K562 (cell line): ENCODE measurements around the gene CBFA2T2. TPM values are rescaled to one million over a fixed set of nuclear protein-coding genes. Genes with fewer than 3 reads are reported as not detected.

ENCODE experiments used
- BRD4 ChIP-seq: fragments of 200-600 bp; sonication (generic); IDR thresholded peaks from 2 replicates; pipeline ENCODE4 v1.6.1; 2017; ENCODE audit warnings: inconsistent platforms
- CBX3 ChIP-seq, 2 experiments: IDR thresholded peaks; 1 replicate in 1 of 2; 2 replicates in 1 of 2; pipeline ENCODE4 v1.6.1; 2012; ENCODE audit warnings: inconsistent platforms in 2 of 2, low read length in 2 of 2, borderline replicate concordance in 1 of 2, control low read depth in 1 of 2
- EGR1 ChIP-seq: fragments of 450-650 bp; conservative IDR thresholded peaks from 2 replicates; pipeline ENCODE4 v1.6.1; 2017; ENCODE audit warnings: mild to moderate bottlenecking
- ETV5 ChIP-seq: sonication (generic); formaldehyde crosslinking; IDR thresholded peaks from 2 replicates; pipeline ENCODE4 v1.4.0; 2020; ENCODE audit warnings: low read depth, mild to moderate bottlenecking, missing genetic modification reagents
- HMGN3 ChIP-seq: IDR thresholded peaks from 2 replicates; pipeline ENCODE4 v1.6.1; 2011; ENCODE audit warnings: borderline replicate concordance, low read depth, mild to moderate bottlenecking, mixed read lengths, low read length; ENCODE audit not compliant: insufficient read length; ENCODE audit errors: extremely low read depth
- ILK ChIP-seq: fragments of 450-650 bp; IDR thresholded peaks from 2 replicates; pipeline ENCODE4 v1.6.1; 2016; ENCODE audit warnings: missing genetic modification characterization, low read depth, mild to moderate bottlenecking, missing compliant biosample characterization, moderate library complexity, borderline replicate concordance
- MEIS2 ChIP-seq: fragments of 450-650 bp; IDR thresholded peaks from 2 replicates; pipeline ENCODE4 v1.6.1; 2014; ENCODE audit warnings: mild to moderate bottlenecking; ENCODE audit not compliant: partially characterized antibody
- SIRT6 ChIP-seq: IDR thresholded peaks from one replicate; pipeline ENCODE4 v1.6.1; 2012; ENCODE audit warnings: low read depth, mild to moderate bottlenecking, control low read depth, inconsistent platforms, low read length, moderate library complexity
- SMAD4 ChIP-seq: fragments of 250-450 bp; sonication (Bioruptor Pico); conservative IDR thresholded peaks from 2 replicates; pipeline ENCODE4 v1.8.0; 2021; ENCODE audit warnings: inconsistent platforms, mild to moderate bottlenecking, moderate library complexity
- SMARCA5 ChIP-seq: fragments of 450-650 bp; IDR thresholded peaks from 2 replicates; pipeline ENCODE4 v1.6.1; 2016
- SMC3 ChIP-seq: conservative IDR thresholded peaks from 2 replicates; pipeline ENCODE4 v1.6.1; 2011; ENCODE audit warnings: low read depth, low read length, improper control_type of control experiment; ENCODE audit not compliant: insufficient read depth
- TAF1 ChIP-seq: IDR thresholded peaks from 2 replicates; pipeline ENCODE4 v1.6.1; 2011; ENCODE audit warnings: mild to moderate bottlenecking, low read length, moderate library complexity; ENCODE audit not compliant: insufficient read depth, control insufficient read depth, severe bottlenecking; ENCODE audit errors: extremely low read depth
- ZFX ChIP-seq: sonication (generic); formaldehyde crosslinking; IDR thresholded peaks from 2 replicates; pipeline ENCODE4 v1.8.0; 2022; ENCODE audit warnings: mild to moderate bottlenecking, missing genetic modification reagents, moderate library complexity
- polyA plus RNA-seq, 8 experiments: library from polyadenylated mRNA; depleted of rRNA in 4 of 8; stranded (reverse) in 5 of 8; unstranded in 3 of 8; fragments of >200 nt; fragmentation: Nextera tagmentation in 2 of 8; fragmentation: Illumina TruSeq in 1 of 8; extraction: Ambion mirVana in 2 of 8; extraction: Trizol in 1 of 8; gene quantifications; 2 replicates each; pipeline versions ENCODE4 v1.2.1 to v1.2.3, GENCODE V29; 2011 to 2014; ENCODE audit warnings: inconsistent platforms in 1 of 8, missing spikeins in 1 of 8
- total RNA-seq, 7 experiments: library from RNA; depleted of rRNA in 6 of 7; stranded (reverse); fragments of >200 nt in 6 of 7; fragmentation: Illumina TruSeq in 2 of 7; extraction: Trizol in 2 of 7; gene quantifications; 2 replicates each; pipeline versions ENCODE4 v1.2.1 to v1.2.3, GENCODE V29; 2011 to 2021; ENCODE audit warnings: low replicate concordance in 1 of 7
- TF ChIP-seq, protein P1 (sequence below): sonication (generic); formaldehyde crosslinking; IDR thresholded peaks from 2 replicates; pipeline ENCODE4 v1.8.0; 2022; ENCODE audit warnings: mild to moderate bottlenecking, missing genetic modification reagents, borderline replicate concordance
- TF ChIP-seq, protein P2 (sequence below), 2 experiments: fragments of 450-650 bp; IDR thresholded peaks; 2 replicates each; pipeline ENCODE4 v1.6.1; 2016
- TF ChIP-seq, protein P3 (sequence below): fragments of 450-650 bp; formaldehyde crosslinking; IDR thresholded peaks from 2 replicates; pipeline ENCODE4 v1.4.0; 2020; ENCODE audit warnings: mild to moderate bottlenecking
- TF ChIP-seq, protein P4 (sequence below), 3 experiments: fragments of 200-800 bp in 1 of 3; fragments of 250-450 bp in 1 of 3; fragments of 450-650 bp in 1 of 3; sonication (Bioruptor Pico) in 1 of 3; sonication (Bioruptor generic) in 1 of 3; formaldehyde crosslinking in 1 of 3; IDR thresholded peaks; 2 replicates each; pipeline versions ENCODE4 v1.6.1 to v1.8.0; 2016 to 2022; ENCODE audit warnings: mild to moderate bottlenecking in 2 of 3, missing genetic modification characterization in 2 of 3, missing compliant biosample characterization in 1 of 3, moderate library complexity in 1 of 3

CBFA2T2 gene
- total and polyA plus RNA-seq, 9 of the 15 experiments (the other 6 are each of a cell fraction or from before 2014, with no cell fraction given) = 0.27 to 9.6 (median 5.8) TPM

DNA sequence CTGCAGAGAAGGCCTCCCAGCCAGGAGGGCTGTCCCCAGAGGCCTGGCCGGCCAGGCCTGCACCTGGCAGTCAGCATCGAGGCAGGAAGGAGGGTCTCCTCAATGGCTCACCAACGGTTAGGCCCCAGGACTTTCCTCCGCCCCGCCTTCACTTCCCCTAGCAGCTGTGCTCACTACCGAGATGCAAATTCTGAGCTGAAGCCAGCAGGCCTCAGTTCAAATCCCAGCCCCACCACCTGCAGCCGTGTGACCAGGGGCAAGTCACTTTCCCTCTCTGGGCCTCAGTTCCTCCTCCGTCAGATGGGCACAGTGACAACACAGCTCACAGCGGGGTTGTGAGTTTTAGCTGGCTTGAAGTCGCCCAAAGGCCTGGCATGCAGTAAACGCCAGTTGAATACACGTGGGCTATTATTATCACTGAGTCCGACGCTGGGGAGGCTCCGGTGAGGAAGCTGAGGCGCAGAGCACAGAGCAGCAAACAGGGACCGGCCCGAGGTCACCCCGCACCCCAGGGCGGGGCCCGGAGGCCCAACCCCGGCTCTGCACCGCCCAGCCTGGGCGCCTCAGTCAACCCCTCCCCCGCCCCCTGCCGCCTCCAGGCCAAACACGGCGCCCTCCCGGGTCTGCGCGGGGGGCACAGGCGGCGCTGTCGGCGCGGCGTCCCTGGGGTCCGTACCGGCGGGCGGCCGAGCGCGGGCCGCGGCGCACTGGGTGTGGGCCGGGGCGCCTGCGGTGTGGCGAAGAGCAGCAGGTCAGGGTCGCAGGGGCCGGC, 195.6 kb downstream of the CBFA2T2 start (continued):
- TF ChIP-seq, protein P1, sequence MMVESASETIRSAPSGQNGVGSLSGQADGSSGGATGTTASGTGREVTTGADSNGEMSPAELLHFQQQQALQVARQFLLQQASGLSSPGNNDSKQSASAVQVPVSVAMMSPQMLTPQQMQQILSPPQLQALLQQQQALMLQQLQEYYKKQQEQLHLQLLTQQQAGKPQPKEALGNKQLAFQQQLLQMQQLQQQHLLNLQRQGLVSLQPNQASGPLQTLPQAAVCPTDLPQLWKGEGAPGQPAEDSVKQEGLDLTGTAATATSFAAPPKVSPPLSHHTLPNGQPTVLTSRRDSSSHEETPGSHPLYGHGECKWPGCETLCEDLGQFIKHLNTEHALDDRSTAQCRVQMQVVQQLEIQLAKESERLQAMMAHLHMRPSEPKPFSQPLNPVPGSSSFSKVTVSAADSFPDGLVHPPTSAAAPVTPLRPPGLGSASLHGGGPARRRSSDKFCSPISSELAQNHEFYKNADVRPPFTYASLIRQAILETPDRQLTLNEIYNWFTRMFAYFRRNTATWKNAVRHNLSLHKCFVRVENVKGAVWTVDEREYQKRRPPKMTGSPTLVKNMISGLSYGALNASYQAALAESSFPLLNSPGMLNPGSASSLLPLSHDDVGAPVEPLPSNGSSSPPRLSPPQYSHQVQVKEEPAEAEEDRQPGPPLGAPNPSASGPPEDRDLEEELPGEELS = 0 out of 2 replicates have a peak, but pooled peaks have one; percentile 46
- TF ChIP-seq ILK (tag) (no peak), BRD4 (no peak), SIRT6 (no peak), SMAD4 (peak; percentile 58; the same call in 1 of the 2 replicates), SMC3 (0 out of 2 replicates have a peak, but pooled peaks have one; percentile 11), CBX3 (IDR thresholded peaks at IDR 0.05; ENCODE audit: borderline replicate concordance in 1 of 2, low read length in 2 of 2) (0 out of 3 replicates have a peak, but pooled peaks of 1 of the 2 experiments have one; percentile 24), ETV5 (CRISPR knock-in tag) (0 out of 2 replicates have a peak, but pooled peaks have one; percentile 30), HMGN3 (peak; percentile 16), EGR1 (0 out of 2 replicates have a peak, but pooled peaks have one; percentile 9), ZFX (CRISPR knock-in tag) (peak; percentile 47), MEIS2 (no peak), SMARCA5 (peak; percentile 71), TAF1 (no peak)
- TF ChIP-seq, protein P2, sequence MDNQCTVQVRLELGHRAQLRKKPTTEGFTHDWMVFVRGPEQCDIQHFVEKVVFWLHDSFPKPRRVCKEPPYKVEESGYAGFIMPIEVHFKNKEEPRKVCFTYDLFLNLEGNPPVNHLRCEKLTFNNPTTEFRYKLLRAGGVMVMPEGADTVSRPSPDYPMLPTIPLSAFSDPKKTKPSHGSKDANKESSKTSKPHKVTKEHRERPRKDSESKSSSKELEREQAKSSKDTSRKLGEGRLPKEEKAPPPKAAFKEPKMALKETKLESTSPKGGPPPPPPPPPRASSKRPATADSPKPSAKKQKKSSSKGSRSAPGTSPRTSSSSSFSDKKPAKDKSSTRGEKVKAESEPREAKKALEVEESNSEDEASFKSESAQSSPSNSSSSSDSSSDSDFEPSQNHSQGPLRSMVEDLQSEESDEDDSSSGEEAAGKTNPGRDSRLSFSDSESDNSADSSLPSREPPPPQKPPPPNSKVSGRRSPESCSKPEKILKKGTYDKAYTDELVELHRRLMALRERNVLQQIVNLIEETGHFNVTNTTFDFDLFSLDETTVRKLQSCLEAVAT (IDR thresholded peaks at IDR 0.05) = no peak
- TF ChIP-seq, protein P3, sequence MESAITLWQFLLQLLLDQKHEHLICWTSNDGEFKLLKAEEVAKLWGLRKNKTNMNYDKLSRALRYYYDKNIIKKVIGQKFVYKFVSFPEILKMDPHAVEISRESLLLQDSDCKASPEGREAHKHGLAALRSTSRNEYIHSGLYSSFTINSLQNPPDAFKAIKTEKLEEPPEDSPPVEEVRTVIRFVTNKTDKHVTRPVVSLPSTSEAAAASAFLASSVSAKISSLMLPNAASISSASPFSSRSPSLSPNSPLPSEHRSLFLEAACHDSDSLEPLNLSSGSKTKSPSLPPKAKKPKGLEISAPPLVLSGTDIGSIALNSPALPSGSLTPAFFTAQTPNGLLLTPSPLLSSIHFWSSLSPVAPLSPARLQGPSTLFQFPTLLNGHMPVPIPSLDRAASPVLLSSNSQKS (CRISPR knock-in tag) = no peak
- TF ChIP-seq, protein P4, sequence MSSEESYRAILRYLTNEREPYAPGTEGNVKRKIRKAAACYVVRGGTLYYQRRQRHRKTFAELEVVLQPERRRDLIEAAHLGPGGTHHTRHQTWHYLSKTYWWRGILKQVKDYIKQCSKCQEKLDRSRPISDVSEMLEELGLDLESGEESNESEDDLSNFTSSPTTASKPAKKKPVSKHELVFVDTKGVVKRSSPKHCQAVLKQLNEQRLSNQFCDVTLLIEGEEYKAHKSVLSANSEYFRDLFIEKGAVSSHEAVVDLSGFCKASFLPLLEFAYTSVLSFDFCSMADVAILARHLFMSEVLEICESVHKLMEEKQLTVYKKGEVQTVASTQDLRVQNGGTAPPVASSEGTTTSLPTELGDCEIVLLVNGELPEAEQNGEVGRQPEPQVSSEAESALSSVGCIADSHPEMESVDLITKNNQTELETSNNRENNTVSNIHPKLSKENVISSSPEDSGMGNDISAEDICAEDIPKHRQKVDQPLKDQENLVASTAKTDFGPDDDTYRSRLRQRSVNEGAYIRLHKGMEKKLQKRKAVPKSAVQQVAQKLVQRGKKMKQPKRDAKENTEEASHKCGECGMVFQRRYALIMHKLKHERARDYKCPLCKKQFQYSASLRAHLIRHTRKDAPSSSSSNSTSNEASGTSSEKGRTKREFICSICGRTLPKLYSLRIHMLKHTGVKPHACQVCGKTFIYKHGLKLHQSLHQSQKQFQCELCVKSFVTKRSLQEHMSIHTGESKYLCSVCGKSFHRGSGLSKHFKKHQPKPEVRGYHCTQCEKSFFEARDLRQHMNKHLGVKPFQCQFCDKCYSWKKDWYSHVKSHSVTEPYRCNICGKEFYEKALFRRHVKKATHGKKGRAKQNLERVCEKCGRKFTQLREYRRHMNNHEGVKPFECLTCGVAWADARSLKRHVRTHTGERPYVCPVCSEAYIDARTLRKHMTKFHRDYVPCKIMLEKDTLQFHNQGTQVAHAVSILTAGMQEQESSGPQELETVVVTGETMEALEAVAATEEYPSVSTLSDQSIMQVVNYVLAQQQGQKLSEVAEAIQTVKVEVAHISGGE (CRISPR knock-in tag; IDR thresholded peaks at IDR 0.05) = peak in 1 of 3 experiments; percentile 88; a peak in 2 of 6 replicates
